ENCODE data around the gene OPCML. TPM values are rescaled to one million over a fixed set of nuclear protein-coding genes. Genes with fewer than 3 reads are reported as not detected.

Gene OPCML
- polyA plus RNA-seq, 1 donor (not counting 4 experiments of a cell fraction or from before 2014, with no cell fraction given), result 0.04 TPM

DNA sequence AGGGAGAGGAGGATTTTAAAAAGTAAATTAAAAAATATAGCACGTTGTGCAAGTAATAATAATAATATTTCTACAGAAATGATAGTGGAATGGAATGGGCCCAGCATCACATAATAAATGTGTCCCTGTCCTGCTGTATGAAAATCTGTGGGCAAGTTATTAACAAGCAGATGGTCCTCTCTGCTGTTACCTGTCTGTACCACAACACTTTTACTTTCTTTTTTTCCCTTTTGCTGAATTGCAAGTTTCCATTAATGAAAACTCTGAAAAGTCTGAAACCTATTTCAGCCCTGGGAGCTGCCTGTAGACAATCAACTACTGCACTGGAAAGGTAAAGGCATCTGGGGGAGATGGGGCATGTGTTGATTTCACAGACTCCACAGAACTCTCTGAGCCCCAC, 937.1 kb downstream of the OPCML start:
- no peaks in the 10 kb centered on the region for H3K79me2 ChIP-seq (ENCODE audit: control insufficient read depth, insufficient read depth, low read length)
- H3K4me3 ChIP-seq (ENCODE audit: control insufficient read depth in 2 of 3, extremely low read depth in 1 of 3, insufficient read depth in 2 of 3, low read depth in 1 of 3, low read length in 3 of 3), result no peak overlapping the region
- no peak for TF ChIP-seq EZH2 (IDR thresholded peaks at IDR 0.05; ENCODE audit: low read length)
- TF ChIP-seq, protein P1, sequence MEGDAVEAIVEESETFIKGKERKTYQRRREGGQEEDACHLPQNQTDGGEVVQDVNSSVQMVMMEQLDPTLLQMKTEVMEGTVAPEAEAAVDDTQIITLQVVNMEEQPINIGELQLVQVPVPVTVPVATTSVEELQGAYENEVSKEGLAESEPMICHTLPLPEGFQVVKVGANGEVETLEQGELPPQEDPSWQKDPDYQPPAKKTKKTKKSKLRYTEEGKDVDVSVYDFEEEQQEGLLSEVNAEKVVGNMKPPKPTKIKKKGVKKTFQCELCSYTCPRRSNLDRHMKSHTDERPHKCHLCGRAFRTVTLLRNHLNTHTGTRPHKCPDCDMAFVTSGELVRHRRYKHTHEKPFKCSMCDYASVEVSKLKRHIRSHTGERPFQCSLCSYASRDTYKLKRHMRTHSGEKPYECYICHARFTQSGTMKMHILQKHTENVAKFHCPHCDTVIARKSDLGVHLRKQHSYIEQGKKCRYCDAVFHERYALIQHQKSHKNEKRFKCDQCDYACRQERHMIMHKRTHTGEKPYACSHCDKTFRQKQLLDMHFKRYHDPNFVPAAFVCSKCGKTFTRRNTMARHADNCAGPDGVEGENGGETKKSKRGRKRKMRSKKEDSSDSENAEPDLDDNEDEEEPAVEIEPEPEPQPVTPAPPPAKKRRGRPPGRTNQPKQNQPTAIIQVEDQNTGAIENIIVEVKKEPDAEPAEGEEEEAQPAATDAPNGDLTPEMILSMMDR (optimal IDR thresholded peaks at IDR 0.05 in 1 of 3, IDR thresholded peaks at IDR 0.05 in 1 of 3, conservative IDR thresholded peaks at IDR 0.05 in 1 of 3; ENCODE audit: extremely low read depth in 1 of 3, insufficient read depth in 2 of 3, low read length in 3 of 3), result no peak
- H3K9me1 ChIP-seq (ENCODE audit: control insufficient read depth, extremely low read depth, insufficient read depth, low read length), result no peaks in the 10 kb centered on the region
- H3K4me2 ChIP-seq (ENCODE audit: control insufficient read depth, extremely low read depth, insufficient read depth, low read depth, low read length), result no peak overlapping the region
- dilution Hi-C loops (cut with MboI; ENCODE audit: extremely low pct_ligation_motif_present, low sequenced_read_pairs), result no loop called here
- no peak overlapping the region for H3K27ac ChIP-seq (ENCODE audit: control insufficient read depth, insufficient read depth, low read length)
- FAIRE-seq (no peak), DNase-seq (ENCODE audit: low read depth, low spot score) (no peak)
- no peaks in the 10 kb centered on the region for H4K20me1 ChIP-seq (ENCODE audit: control insufficient read depth, extremely low read depth, insufficient read depth, low read length)
- H2AFZ ChIP-seq (ENCODE audit: control insufficient read depth, low read length), result no peak overlapping the region
- H3K9ac ChIP-seq (ENCODE audit: control insufficient read depth, extremely low read depth, insufficient read depth, low read length), result no peak overlapping the region
- H3K9me3 ChIP-seq (ENCODE audit: control insufficient read depth, low read depth, low read length), result no peaks in the 10 kb centered on the region
- no peaks in the 10 kb centered on the region for H3K36me3 ChIP-seq (ENCODE audit: control insufficient read depth in 2 of 2, extremely low read depth in 1 of 2, insufficient read depth in 2 of 2, low read length in 2 of 2)
- no peaks in the 10 kb centered on the region for H3K4me1 ChIP-seq (ENCODE audit: control insufficient read depth, extremely low read depth, insufficient read depth, low read length)
- H3K27me3 ChIP-seq (ENCODE audit: control insufficient read depth, extremely low read depth, insufficient read depth, low read length), result no peaks in the 10 kb centered on the region

DNA sequence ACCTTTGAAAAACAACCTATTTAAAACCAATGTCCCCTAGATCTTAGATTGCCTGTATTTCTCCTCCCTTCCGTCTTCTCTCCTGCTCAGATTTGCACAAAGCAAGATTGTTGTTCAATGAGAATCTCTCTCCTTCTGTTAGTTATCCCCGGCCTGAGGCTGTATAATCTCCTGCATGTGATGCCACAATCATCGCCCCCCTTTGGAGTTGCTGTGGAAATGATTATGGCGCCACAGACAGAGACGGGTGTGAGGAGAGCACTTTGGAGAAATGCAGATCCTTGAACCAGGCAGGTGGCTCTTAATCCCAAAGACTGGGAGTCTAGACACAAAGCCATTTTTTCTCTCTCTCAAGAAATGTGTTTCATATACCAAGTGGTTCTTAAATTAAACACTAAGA, 941.3 kb downstream of the OPCML start:
- dilution Hi-C loops (cut with MboI; ENCODE audit: extremely low pct_ligation_motif_present, low sequenced_read_pairs), result no loop called here
- FAIRE-seq, result no peak
- TF ChIP-seq EZH2 (IDR thresholded peaks at IDR 0.05; ENCODE audit: low read length), result no peak
- TF ChIP-seq, protein P1 (optimal IDR thresholded peaks at IDR 0.05 in 1 of 3, IDR thresholded peaks at IDR 0.05 in 1 of 3, conservative IDR thresholded peaks at IDR 0.05 in 1 of 3; ENCODE audit: extremely low read depth in 1 of 3, insufficient read depth in 2 of 3, low read length in 3 of 3), result no peak

More for the DNA sequence above, 941.3 kb downstream of the OPCML start:
- Histone ChIP-seq H3K9ac (ENCODE audit: control insufficient read depth, extremely low read depth, insufficient read depth, low read length) (no peak overlapping the region), H2AFZ (ENCODE audit: control insufficient read depth, low read length) (no peak overlapping the region), H3K4me2 (ENCODE audit: control insufficient read depth, extremely low read depth, insufficient read depth, low read depth, low read length) (no peak overlapping the region), H3K4me1 (ENCODE audit: control insufficient read depth, extremely low read depth, insufficient read depth, low read length) (no peaks in the 10 kb centered on the region), H3K36me3 (ENCODE audit: control insufficient read depth in 2 of 2, extremely low read depth in 1 of 2, insufficient read depth in 2 of 2, low read length in 2 of 2) (no peaks in the 10 kb centered on the region), H3K79me2 (ENCODE audit: control insufficient read depth, insufficient read depth, low read length) (no peaks in the 10 kb centered on the region), H3K27ac (ENCODE audit: control insufficient read depth, insufficient read depth, low read length) (no peak overlapping the region), H3K4me3 (ENCODE audit: control insufficient read depth in 2 of 3, extremely low read depth in 1 of 3, insufficient read depth in 2 of 3, low read depth in 1 of 3, low read length in 3 of 3) (no peak overlapping the region), H4K20me1 (ENCODE audit: control insufficient read depth, extremely low read depth, insufficient read depth, low read length) (no peaks in the 10 kb centered on the region), H3K9me1 (ENCODE audit: control insufficient read depth, extremely low read depth, insufficient read depth, low read length) (no peaks in the 10 kb centered on the region), H3K9me3 (ENCODE audit: control insufficient read depth, low read depth, low read length) (no peaks in the 10 kb centered on the region), H3K27me3 (ENCODE audit: control insufficient read depth, extremely low read depth, insufficient read depth, low read length) (no peaks in the 10 kb centered on the region)
- DNase-seq (ENCODE audit: low read depth, low spot score), result no peak

All from keratinocyte (primary cell).